HepG2 (cell line): ENCODE data around the gene SHQ1. TPM values are rescaled to one million over a fixed set of nuclear protein-coding genes. Genes with fewer than 3 reads are reported as not detected.
A peak's percentile ranks its signal among the peaks of the same experiment; 100 is the strongest.

Experiments
- ARNT2 ChIP-seq: sonication (generic); formaldehyde crosslinking; IDR thresholded peaks from 2 replicates; pipeline ENCODE4 v1.8.0; 2022; ENCODE audit warnings: mild to moderate bottlenecking, low read depth, missing genetic modification reagents, moderate library complexity
- CENPT ChIP-seq: sonication (generic); formaldehyde crosslinking; IDR thresholded peaks from 2 replicates; pipeline ENCODE4 v1.8.0; 2022; ENCODE audit warnings: low read depth, mild to moderate bottlenecking, moderate library complexity, missing genetic modification reagents
- EP300 ChIP-seq, 3 experiments: sonication (generic) in 1 of 3; formaldehyde crosslinking in 1 of 3; IDR thresholded peaks; 2 replicates each; pipeline versions ENCODE4 v1.5.1 to v1.6.1; 2011 to 2020; ENCODE audit warnings: low read depth in 2 of 3, low read length in 2 of 3, borderline replicate concordance in 1 of 3, improper control_type of control experiment in 1 of 3, mild to moderate bottlenecking in 1 of 3, missing genetic modification reagents in 1 of 3, moderate library complexity in 1 of 3
- FOXA3 ChIP-seq: IDR thresholded peaks from 2 replicates; pipeline ENCODE4 v1.6.1; 2016; ENCODE audit warnings: missing genetic modification reagents, missing compliant biosample characterization
- FOXK1 ChIP-seq: sonication (generic); formaldehyde crosslinking; IDR thresholded peaks from 2 replicates; pipeline ENCODE4 v1.4.0; 2020; ENCODE audit warnings: low read depth, missing genetic modification reagents, borderline replicate concordance
- GRHL1 ChIP-seq: sonication (generic); formaldehyde crosslinking; conservative IDR thresholded peaks from 2 replicates; pipeline ENCODE4 v1.8.0; 2022; ENCODE audit warnings: missing genetic modification reagents
- HBP1 ChIP-seq: IDR thresholded peaks from 2 replicates; pipeline ENCODE4 v1.6.1; 2016; ENCODE audit warnings: low read depth, control low read depth
- HES4 ChIP-seq: sonication (generic); formaldehyde crosslinking; IDR thresholded peaks from 2 replicates; pipeline ENCODE4 v1.9.0; 2021; ENCODE audit warnings: mild to moderate bottlenecking, missing genetic modification reagents, borderline replicate concordance
- IRF9 ChIP-seq: sonication (generic); formaldehyde crosslinking; IDR thresholded peaks from 2 replicates; pipeline ENCODE4 v1.8.0; 2022; ENCODE audit warnings: missing genetic modification reagents, mild to moderate bottlenecking, borderline replicate concordance
- IRX3 ChIP-seq: sonication (generic); formaldehyde crosslinking; IDR thresholded peaks from 2 replicates; pipeline ENCODE4 v1.8.1; 2023; ENCODE audit warnings: mild to moderate bottlenecking, low read depth, missing genetic modification reagents, borderline replicate concordance
- KDM5A ChIP-seq: fragments of 200-600 bp; sonication (generic); IDR thresholded peaks from 2 replicates; pipeline ENCODE4 v1.7.0; 2018; ENCODE audit warnings: antibody characterized with exemption, mild to moderate bottlenecking, low read length, borderline replicate concordance
- MNT ChIP-seq: fragments of 450-650 bp; IDR thresholded peaks from 2 replicates; pipeline ENCODE4 v1.6.1; 2016
- MYC ChIP-seq: sonication (generic); formaldehyde crosslinking; IDR thresholded peaks from 2 replicates; pipeline ENCODE4 v1.9.0; 2021; ENCODE audit warnings: missing genetic modification reagents, borderline replicate concordance
- PITX1 ChIP-seq: sonication (generic); formaldehyde crosslinking; IDR thresholded peaks from 2 replicates; pipeline ENCODE4 v1.5.1; 2020; ENCODE audit warnings: mild to moderate bottlenecking, missing genetic modification reagents
- RARA ChIP-seq: IDR thresholded peaks from 2 replicates; pipeline ENCODE4 v1.6.1; 2016; ENCODE audit warnings: missing genetic modification reagents, missing compliant biosample characterization
- RFXANK ChIP-seq: IDR thresholded peaks from 2 replicates; pipeline ENCODE4 v1.6.1; 2016
- ZNF235 ChIP-seq: sonication (generic); formaldehyde crosslinking; IDR thresholded peaks from 2 replicates; pipeline ENCODE4 v1.8.1; 2023; ENCODE audit warnings: mild to moderate bottlenecking, missing genetic modification reagents, borderline replicate concordance
- ZNF333 ChIP-seq: sonication (generic); formaldehyde crosslinking; IDR thresholded peaks from 2 replicates; pipeline ENCODE4 v1.4.0; 2020; ENCODE audit warnings: mild to moderate bottlenecking, missing genetic modification reagents, borderline replicate concordance
- ZNF672 ChIP-seq: sonication (generic); formaldehyde crosslinking; IDR thresholded peaks from 2 replicates; pipeline ENCODE4 v1.8.1; 2022; ENCODE audit warnings: missing genetic modification reagents
- ZNF768 ChIP-seq: sonication (generic); formaldehyde crosslinking; IDR thresholded peaks from 2 replicates; pipeline ENCODE4 v1.4.0; 2020; ENCODE audit warnings: missing genetic modification reagents
- ZNF776 ChIP-seq: sonication (generic); formaldehyde crosslinking; IDR thresholded peaks from 2 replicates; pipeline ENCODE4 v1.4.0; 2020; ENCODE audit warnings: mild to moderate bottlenecking, missing genetic modification reagents
- ZSCAN31 ChIP-seq: sonication (generic); formaldehyde crosslinking; IDR thresholded peaks from 2 replicates; pipeline ENCODE4 v1.5.0; 2020; ENCODE audit warnings: low read depth, mild to moderate bottlenecking, missing genetic modification reagents
- polyA plus RNA-seq, 8 experiments: library from polyadenylated mRNA; depleted of rRNA in 3 of 8; stranded (reverse) in 7 of 8; unstranded in 1 of 8; fragments of >200 nt; fragmentation: Illumina TruSeq in 4 of 8; extraction: Trizol in 4 of 8; gene quantifications; 2 replicates each; pipeline versions ENCODE4 v1.2.1 to v1.2.3, GENCODE V29; 2011 to 2016; ENCODE audit warnings: low read depth in 4 of 8, missing spikeins in 1 of 8, mixed read lengths in 1 of 8; ENCODE audit not compliant: insufficient read depth in 1 of 8
- total RNA-seq, 5 experiments: library from RNA; depleted of rRNA; stranded (reverse); fragments of >200 nt; fragmentation: Illumina TruSeq; extraction: Trizol; gene quantifications; 2 replicates each; pipeline ENCODE4 v1.2.3, GENCODE V29; 2016; ENCODE audit warnings: low read depth in 1 of 5

The SHQ1 gene
- total and polyA plus RNA-seq, 2 of the 13 experiments (the other 11 are each of a cell fraction or from before 2014, with no cell fraction given), result 5.5 to 20.3 TPM

GRCh38 chr3:72847751-72848702 lies at the start of gene SHQ1 (continued):
- TF ChIP-seq FOXK1 (CRISPR knock-in tag), result peak; percentile 34; the same call in 1 of the 2 replicates
- TF ChIP-seq HES4 (CRISPR knock-in tag), result 0 out of 2 replicates have a peak, but pooled peaks have one; percentile 42
- peak; percentile 70 for TF ChIP-seq FOXA3 (CRISPR knock-in tag)
- TF ChIP-seq ZNF672 (CRISPR knock-in tag), result no peak
- peak; percentile 96 for TF ChIP-seq HBP1 (CRISPR knock-in tag)
- TF ChIP-seq CENPT, result 0 out of 2 replicates have a peak, but pooled peaks have one; percentile 30
- peak; percentile 89; the same call in 1 of the 2 replicates for TF ChIP-seq MYC
- no peak for TF ChIP-seq ZNF235 (CRISPR knock-in tag)
- TF ChIP-seq EP300 (IDR thresholded peaks at IDR 0.05; ENCODE audit: low read depth in 2 of 2, low read length in 2 of 2), result no peak
- TF ChIP-seq EP300 (CRISPR knock-in tag; IDR thresholded peaks at IDR 0.05; ENCODE audit: borderline replicate concordance), result peak; percentile 20; the same call in 1 of the 2 replicates
- TF ChIP-seq PITX1 (CRISPR knock-in tag), result peak; percentile 74
- TF ChIP-seq ZNF776 (CRISPR knock-in tag), result peak; percentile 42; the same call in 1 of the 2 replicates
- TF ChIP-seq RFXANK (CRISPR knock-in tag), result no peak
- peak; percentile 64; the same call in 1 of the 2 replicates for TF ChIP-seq IRF9 (CRISPR knock-in tag)
- TF ChIP-seq IRX3 (CRISPR knock-in tag), result peak; percentile 87
- peak; percentile 46 for TF ChIP-seq RARA
- no peak for TF ChIP-seq ZNF333 (CRISPR knock-in tag)
- TF ChIP-seq GRHL1, result no peak
- TF ChIP-seq ARNT2 (CRISPR knock-in tag), result peak; percentile 88; the same call in 1 of the 2 replicates
- TF ChIP-seq ZSCAN31 (CRISPR knock-in tag), result peak; percentile 90
- peak; percentile 41; the same call in 1 of the 2 replicates for TF ChIP-seq ZNF768 (CRISPR knock-in tag)
- TF ChIP-seq MNT, result peak; percentile 85
- TF ChIP-seq KDM5A, result peak; percentile 59; the same call in 1 of the 2 replicates
